ENCODE measurements around the gene NOS1. TPM values are rescaled to one million over a fixed set of nuclear protein-coding genes. Genes with fewer than 3 reads are reported as not detected.

Gene NOS1
- total and polyA plus RNA-seq, 2 of the 8 experiments (the other 6 are each of a cell fraction or from before 2014, with no cell fraction given): 1.5 to 2.0 TPM

GRCh38 chr12:117202033-117202432 lies 159.4 kb downstream of the NOS1 start:
- Histone ChIP-seq H3K79me2 (ENCODE audit: control insufficient read depth in 1 of 2, insufficient read depth in 2 of 2, low read length in 2 of 2) (no peaks in the 10 kb centered on the region), H4K91ac (replicated peaks; ENCODE audit: insufficient read length, low read length) (no peak overlapping the region), H3K4me2 (ENCODE audit: insufficient read depth in 1 of 2, low read depth in 2 of 2, low read length in 2 of 2) (no peak overlapping the region), H3K36me3 (ENCODE audit: control insufficient read depth in 2 of 4, insufficient read depth in 4 of 4, low read length in 3 of 4) (no peaks in the 10 kb centered on the region), H3K9ac (replicated peaks in 1 of 4; ENCODE audit: extremely low read depth in 1 of 4, low read depth in 3 of 4, low read length in 3 of 4) (no peak overlapping the region), H4K20me1 (replicated peaks in 1 of 2; ENCODE audit: control insufficient read depth in 1 of 2, insufficient read depth in 2 of 2, low read length in 2 of 2) (no peaks in the 10 kb centered on the region), H3K79me1 (ENCODE audit: low read depth, low read length) (no peaks in the 10 kb centered on the region), H2BK5ac (ENCODE audit: low read depth, low read length) (no peak overlapping the region), H4K5ac (ENCODE audit: insufficient read length, low read depth, low read length) (no peak overlapping the region), H3K56ac (replicated peaks; ENCODE audit: insufficient read length, low read depth, low read length) (no peak overlapping the region), H3K23ac (ENCODE audit: insufficient read length) (no peak overlapping the region), H3K23me2 (ENCODE audit: low read depth, low read length) (no peaks in the 10 kb centered on the region), H2BK12ac (ENCODE audit: low read depth, low read length) (no peak overlapping the region), H2BK15ac (ENCODE audit: low read length) (no peak overlapping the region), H3K27ac (ENCODE audit: low read depth, low read length) (no peak overlapping the region), H3K4me1 (replicated peaks in 1 of 4; ENCODE audit: control insufficient read depth in 3 of 4, insufficient read depth in 4 of 4, low read length in 3 of 4) (peaks cover 0 to under 1% (median under 1%) of the 10 kb centered on the region in 4 experiments; a peak in 3 of 7 replicates), H2BK20ac (ENCODE audit: low read length) (no peak overlapping the region), H3K18ac (ENCODE audit: extremely low read depth, low read length) (no peak overlapping the region), H3K14ac (ENCODE audit: insufficient read length) (no peak overlapping the region), H3K4me3 (ENCODE audit: extremely low read depth in 1 of 4, insufficient read depth in 2 of 4, low read depth in 3 of 4, low read length in 4 of 4) (no peak overlapping the region), H2AFZ (ENCODE audit: low read length) (no peak overlapping the region), H2BK120ac (replicated peaks; ENCODE audit: low read depth, low read length) (no peak overlapping the region), H4K8ac (ENCODE audit: extremely low read depth, insufficient read depth, low read length) (no peak overlapping the region), H3K4ac (replicated peaks; ENCODE audit: insufficient read length, low read depth, low read length) (no peak overlapping the region), H3K9me3 (ENCODE audit: insufficient read depth in 2 of 2, low read depth in 1 of 2, low read length in 1 of 2) (no peaks in the 10 kb centered on the region), H2AK5ac (ENCODE audit: low read depth, low read length) (no peak overlapping the region), H3K27me3 (replicated peaks in 1 of 4; ENCODE audit: control insufficient read depth in 3 of 4, extremely low read depth in 1 of 4, insufficient read depth in 3 of 4, low read length in 3 of 4) (no peaks in the 10 kb centered on the region; a peak in 1 of 7 replicates)
- ChIA-PET CTCF (ENCODE audit: partially characterized antibody) (interaction anchor here (0.6 to 3.8 kb wide), 7 partner anchors 11 to 655 kb away, joined by 3 to 17 read pairs (median 4); partner anchors contain the start of gene NOS1), POLR2A (ENCODE audit: partially characterized antibody) (interaction anchor here (2.2 kb wide), 1 partner anchor 10 kb away, joined by 7 read pairs; no protein-coding TSS in a partner anchor)
- WGBS, 2 experiments (ENCODE audit: extremely low coverage in 1 of 2, insufficient coverage in 1 of 2, insufficient read length in 1 of 2, insufficient replicate concordance in 2 of 2, low coverage in 1 of 2, low lambda C conversion rate in 2 of 2, missing lambda C conversion rate in 1 of 2): 92% methylated on average over 9 of the region's 9 CpGs; no CpG with 5 or more reads in 1 of the 2 experiments
- DNase-seq (ENCODE audit: low read depth in 1 of 2, low spot score in 2 of 2): no peak
- FAIRE-seq: no peak
- no peak for TF ChIP-seq TCF12 (IDR thresholded peaks at IDR 0.05; ENCODE audit: low read depth, low read length)
- no peak for TF ChIP-seq RXRA (IDR thresholded peaks at IDR 0.05; ENCODE audit: insufficient read depth, low read depth, low read length)
- TF ChIP-seq JUND (IDR thresholded peaks at IDR 0.05; ENCODE audit: low read length): no peak
- no peak for TF ChIP-seq SP1 (IDR thresholded peaks at IDR 0.05; ENCODE audit: low read depth, low read length)
- no peak for TF ChIP-seq SP2 (IDR thresholded peaks at IDR 0.05; ENCODE audit: low read length)
- no peak for TF ChIP-seq GABPA (IDR thresholded peaks at IDR 0.05; ENCODE audit: borderline replicate concordance, insufficient read depth, low read length)
- TF ChIP-seq ATF3 (IDR thresholded peaks at IDR 0.05; ENCODE audit: insufficient read depth, low read depth, low read length): no peak
- TF ChIP-seq HDAC6 (IDR thresholded peaks at IDR 0.05; ENCODE audit: low read depth, low read length): no peak
- no peak for TF ChIP-seq POLR2A (IDR thresholded peaks at IDR 0.05; ENCODE audit: control extremely low read depth in 1 of 2, low read depth in 2 of 2, low read length in 2 of 2)
- TF ChIP-seq EP300 (IDR thresholded peaks at IDR 0.05; ENCODE audit: borderline replicate concordance in 1 of 2, low read depth in 2 of 2, low read length in 2 of 2): no peak
- no peak for TF ChIP-seq EZH2 (IDR thresholded peaks at IDR 0.05; ENCODE audit: low read depth, low read length, severe bottlenecking)

All from H1 (cell line).